ENCODE results near the gene PHKG1.
"Not testable (repeated sequence)": the region's sequence is repeated elsewhere in the genome, so short reads cannot be mapped to it uniquely, and the experiment has no call there.

PHKG1 gene

GRCh38 chr7:56083150-56083785 lies 9.5 kb downstream of the PHKG1 start:
- DNase-seq (ENCODE audit: low read depth), result no peak

GRCh38 chr7:56081626-56082340 lies 11.0 kb downstream of the PHKG1 start:
- DNase-seq (ENCODE audit: low read depth), result no peak

DNA sequence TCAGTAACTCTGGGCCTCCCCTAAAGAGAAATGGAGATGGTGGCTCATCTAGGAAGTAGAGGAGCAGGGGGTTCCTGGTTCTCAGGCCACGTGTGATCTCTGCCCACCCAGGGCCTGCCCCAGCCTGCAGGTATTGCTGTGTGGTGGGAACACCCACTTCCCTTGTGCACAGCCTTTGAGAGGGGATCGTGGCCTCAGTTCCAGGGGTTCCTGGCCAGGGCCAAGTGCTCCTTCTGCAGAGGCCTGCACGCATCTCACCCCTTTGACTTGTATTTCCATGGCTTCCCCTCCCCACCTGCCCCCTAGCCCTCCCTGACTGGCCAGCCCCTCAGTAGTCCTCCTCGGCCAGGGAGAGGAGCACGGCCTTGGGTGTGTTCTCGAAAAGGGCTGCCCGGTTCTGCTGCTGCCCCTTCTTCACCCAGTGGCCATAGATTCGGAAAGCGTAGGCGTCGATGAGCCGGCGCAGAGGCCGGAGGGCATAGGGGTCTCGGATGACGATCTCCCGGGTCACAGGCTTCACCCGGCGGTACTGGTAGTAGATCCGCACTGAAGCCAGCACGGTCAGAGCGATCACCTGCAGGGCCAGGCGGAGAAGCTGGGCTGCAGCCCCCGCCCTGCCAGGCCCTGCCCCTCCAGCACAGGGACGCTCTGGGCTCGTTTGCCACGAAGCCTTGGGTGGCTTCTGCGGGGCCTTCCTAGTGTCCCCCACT lies 11.9 kb downstream of the PHKG1 start:
- not testable (repeated sequence) for DNase-seq (ENCODE audit: low read depth)

DNA sequence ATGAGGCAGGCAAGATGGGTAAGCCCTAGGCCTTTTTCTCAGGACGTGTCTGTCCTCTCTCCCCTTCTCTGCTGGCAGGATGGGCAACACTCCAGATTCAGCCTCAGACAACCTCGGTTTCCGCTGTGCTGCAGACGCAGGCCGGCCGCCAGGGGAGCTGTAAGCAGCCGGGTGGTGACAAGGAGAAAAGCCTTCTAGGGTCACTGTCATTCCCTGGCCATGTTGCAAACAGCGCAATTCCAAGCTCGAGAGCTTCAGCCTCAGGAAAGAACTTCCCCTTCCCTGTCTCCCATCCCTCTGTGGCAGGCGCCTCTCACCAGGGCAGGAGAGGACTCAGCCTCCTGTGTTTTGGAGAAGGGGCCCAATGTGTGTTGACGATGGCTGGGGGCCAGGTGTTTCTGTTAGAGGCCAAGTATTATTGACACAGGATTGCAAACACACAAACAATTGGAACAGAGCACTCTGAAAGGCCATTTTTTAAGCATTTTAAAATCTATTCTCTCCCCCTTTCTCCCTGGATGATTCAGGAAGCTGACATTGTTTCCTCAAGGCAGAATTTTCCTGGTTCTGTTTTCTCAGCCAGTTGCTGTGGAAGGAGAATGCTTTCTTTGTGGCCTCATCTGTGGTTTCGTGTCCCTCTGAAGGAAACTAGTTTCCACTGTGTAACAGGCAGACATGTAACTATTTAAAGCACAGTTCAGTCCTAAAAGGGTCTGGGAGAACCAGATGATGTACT lies 13.1 kb downstream of the PHKG1 start:
- peak; percentile 39 for DNase-seq (ENCODE audit: low read depth)

DNA sequence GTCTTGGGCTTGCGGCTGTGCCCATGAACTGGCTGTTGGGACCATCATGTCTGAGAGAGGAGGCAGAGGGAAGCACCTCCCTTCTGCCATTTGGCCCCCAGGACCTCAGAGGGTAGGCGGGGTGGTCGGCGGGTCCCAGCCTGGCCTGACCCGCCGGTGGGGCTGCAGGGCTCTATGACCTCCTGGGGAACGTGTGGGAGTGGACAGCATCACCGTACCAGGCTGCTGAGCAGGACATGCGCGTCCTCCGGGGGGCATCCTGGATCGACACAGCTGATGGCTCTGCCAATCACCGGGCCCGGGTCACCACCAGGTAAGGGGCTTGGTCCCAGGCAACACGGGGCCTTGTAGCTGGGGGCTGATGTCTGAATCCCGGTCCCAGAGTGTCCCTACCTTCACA lies 14.6 kb downstream of the PHKG1 start:
- DNase-seq (ENCODE audit: low read depth), result no peak

DNA sequence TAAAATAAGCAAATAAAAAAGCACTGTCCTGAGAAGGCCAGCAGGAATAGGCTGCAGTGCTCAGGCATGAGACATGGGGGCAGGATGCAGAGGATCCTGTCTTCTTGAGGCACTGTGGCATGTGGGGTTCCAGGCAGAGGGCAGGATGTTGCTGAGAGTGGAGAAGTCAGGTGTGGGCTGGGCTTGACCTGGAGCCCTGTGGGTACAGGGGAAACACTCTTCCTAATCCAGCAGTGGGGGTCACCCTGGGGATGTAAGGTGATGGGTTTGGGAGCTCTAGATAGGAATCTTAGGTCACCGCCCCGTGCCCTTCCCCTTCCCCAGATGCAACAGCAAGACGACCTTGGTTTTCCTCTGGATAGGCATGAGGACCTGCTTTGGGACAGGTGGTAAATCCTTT lies 15.1 kb downstream of the PHKG1 start:
- no peak for DNase-seq (ENCODE audit: low read depth)

DNA sequence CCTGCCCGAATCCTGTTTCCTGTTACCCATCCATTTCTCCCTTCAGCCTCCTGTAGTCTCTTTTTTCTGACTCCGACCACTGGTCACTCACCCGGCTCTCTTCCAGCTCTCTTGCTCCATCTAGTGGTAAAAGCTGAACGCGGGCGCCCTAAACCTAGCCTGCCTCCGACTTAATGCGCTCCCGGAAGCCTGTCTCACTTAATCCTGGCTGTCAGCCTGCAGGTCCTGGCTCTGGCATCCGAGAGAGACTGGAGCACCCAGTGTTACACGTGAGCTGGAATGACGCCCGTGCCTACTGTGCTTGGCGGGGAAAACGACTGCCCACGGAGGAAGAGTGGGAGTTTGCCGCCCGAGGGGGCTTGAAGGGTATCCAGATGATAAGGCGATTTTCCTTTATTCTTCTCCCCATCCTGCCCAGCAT lies 18.4 kb downstream of the PHKG1 start:
- peak; percentile 87 for DNase-seq (ENCODE audit: low read depth)

DNA sequence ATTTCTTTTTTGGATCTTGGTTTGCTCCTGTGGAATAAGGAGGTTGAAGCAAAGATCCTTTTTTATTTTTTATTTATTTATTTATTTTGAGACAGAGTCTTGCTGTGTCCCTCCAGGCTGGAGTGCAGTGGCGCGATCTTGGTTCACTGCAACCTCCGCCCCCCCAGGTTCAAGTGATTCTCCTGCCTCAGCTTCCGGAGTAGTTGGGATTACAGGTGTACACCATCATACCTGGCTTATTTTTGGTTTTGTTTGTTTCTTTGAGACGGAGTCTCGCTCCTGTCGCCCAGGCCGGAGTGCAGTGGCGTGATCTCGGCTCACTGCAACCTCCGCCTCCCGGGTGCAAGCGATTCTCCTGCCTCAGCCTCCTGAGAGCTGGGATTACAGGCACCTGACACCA lies 26.4 kb downstream of the PHKG1 start:
- DNase-seq (ENCODE audit: low read depth), result not testable (repeated sequence)

- peak; percentile 92 for DNase-seq (ENCODE audit: low read depth)
Measured at GRCh38 chr7:56063882-56064625, 28.7 kb downstream of the PHKG1 start, which contains the start of gene SUMF2. SUMF2 (plus strand) TSS chr7:56064286; CDS start chr7:56064312, 26 bp downstream.

DNA sequence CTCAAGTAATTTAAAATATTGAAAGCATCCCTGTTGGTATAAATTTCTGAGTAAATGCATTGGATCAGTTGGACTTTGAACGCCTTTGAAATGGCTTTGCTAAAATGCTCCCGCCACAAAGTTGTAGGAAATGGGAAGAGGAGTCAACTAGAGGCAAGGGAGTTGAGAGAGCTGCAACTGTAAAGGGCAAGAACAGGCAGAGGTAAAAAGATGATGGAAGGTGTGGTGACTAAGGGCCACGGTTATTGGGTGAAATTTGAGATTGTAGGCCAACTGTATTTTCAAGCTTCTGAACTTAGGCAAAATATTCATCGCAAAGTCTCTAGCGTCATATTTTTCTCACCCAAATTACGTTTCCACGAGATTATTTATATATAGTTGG lies 29.3 kb downstream of the PHKG1 start:
- no peak for DNase-seq (ENCODE audit: low read depth)

DNA sequence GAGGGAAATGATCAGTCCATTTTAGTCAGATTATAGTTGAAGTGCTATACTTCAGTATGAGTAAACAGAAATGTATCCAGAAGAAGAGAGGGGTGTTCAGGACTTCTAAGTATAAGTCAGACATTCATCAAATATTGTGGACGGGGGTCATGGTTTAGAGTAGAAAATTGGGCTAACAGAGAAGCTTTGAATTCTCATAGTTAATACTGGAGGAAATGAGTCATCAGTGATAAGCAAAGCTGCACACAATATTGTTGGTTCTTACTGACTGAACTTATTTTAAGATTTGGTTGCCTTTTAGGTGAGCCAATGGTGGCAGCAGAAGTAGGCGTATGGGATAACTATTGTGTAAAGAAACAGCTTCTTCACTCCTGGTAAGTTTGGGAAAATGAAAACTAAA lies 30.4 kb downstream of the PHKG1 start:
- DNase-seq (ENCODE audit: low read depth), result peak; percentile 91

DNA sequence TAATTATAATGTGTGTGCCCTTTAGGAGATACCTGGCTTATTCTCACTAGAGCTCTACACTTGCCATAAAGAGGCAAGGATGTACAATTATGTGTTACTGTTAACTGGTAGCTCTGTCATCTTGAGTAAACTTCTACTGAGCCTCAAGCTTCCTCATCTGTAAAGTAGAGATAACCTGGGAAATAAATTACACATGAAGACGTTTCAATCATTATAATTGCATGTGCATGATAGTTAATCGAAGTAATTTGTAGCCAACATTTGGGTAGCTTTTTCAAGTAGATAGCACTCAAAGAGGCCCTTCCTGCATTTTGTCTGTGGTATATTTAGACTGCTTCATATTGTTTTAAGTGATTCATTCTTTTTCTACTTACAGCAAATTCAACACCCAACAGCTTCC lies 38.8 kb downstream of the PHKG1 start:
- DNase-seq (ENCODE audit: low read depth), result no peak

DNA sequence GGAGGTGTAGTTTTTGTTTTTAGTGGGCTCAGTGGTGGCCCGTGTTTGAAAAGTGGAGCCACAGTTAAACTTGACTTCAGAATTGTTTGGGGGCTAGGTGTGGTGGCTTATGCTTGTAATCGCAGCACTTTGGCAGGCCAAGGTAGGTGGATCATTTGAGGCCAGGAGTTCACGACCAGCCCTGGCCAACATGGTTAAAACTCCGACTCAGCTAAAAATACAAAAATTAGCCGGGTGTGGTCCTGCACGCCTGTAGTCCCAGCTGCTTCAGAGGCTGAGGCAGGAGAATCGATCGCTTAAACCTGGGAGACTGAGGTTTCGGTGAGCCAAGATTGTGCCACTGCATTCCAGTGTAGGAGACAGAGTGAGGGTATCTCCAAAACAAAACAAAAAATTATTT lies 39.4 kb downstream of the PHKG1 start:
- no peak for DNase-seq (ENCODE audit: low read depth)

DNA sequence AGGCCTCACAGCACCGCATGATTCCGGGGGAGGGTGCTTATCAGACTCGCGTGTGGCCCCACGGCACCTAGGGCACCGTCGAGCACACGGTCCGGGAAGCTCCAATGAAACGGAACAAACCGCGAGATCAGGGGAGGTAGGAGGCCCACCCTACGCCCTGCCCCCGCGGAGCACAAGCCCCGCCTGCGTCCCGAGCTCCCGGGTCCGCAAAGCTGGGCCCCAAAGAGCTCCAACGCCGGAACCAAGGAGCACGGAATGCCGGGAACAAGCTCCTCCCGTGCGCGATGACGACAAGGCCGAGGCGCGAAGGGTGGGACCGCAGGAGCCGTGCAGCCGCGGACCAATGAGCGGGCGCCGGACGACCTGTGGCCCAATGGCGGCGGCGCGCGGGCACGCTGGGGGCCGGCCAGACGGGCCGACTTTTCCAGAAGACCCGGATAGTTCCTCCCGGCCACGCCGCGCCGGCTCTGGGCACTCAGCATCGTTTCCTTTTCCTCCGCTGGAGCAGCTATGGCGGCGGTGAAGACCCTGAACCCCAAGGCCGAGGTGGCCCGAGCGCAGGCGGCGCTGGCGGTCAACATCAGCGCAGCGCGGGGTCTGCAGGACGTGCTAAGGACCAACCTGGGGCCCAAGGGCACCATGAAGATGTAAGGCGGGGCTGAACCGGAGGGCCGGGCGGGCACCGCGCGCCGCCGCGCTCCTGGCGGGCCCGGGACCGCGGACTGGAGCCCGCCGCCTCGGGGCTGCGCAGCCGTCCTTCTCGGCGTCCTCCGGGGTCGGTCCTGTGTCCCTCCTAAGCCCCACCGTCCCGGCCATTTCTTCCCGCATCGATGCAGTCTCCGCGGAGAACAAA lies 41.2 kb downstream of the PHKG1 start, which contains the start of the genes CCT6A and PSPH:
TSS of gene CCT6A (plus strand) at position 427 of the 853 bp plus-strand sequence. CDS start at position 511, 84 bp downstream.
TSS of gene PSPH (minus strand) at position 106 of the 853 bp plus-strand sequence. CDS start 30,232 bp downstream, outside the sequence.
- DNase-seq (ENCODE audit: low read depth), result peak; percentile 99

DNA sequence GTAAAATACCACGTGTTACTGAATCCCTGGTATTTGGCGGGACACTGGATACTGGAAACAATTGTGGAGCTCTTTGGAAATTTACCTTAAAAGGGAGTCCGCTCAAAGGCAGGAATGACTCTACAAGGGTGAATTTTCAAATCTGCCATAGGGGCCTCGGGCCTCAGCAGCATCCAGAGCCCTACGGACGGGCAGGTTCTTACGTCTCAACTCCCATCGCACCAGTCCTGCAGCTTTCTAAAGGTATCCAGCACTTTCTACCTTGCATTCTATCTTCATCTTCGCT lies 41.8 kb downstream of the PHKG1 start:
- no peak for DNase-seq (ENCODE audit: low read depth)

GRCh38 chr7:56048763-56049162 lies 44.0 kb downstream of the PHKG1 start:
- peak; percentile 21 for DNase-seq (ENCODE audit: low read depth)

GRCh38 chr7:56048245-56048644 lies 44.5 kb downstream of the PHKG1 start:
- DNase-seq (ENCODE audit: low read depth), result no peak

DNA sequence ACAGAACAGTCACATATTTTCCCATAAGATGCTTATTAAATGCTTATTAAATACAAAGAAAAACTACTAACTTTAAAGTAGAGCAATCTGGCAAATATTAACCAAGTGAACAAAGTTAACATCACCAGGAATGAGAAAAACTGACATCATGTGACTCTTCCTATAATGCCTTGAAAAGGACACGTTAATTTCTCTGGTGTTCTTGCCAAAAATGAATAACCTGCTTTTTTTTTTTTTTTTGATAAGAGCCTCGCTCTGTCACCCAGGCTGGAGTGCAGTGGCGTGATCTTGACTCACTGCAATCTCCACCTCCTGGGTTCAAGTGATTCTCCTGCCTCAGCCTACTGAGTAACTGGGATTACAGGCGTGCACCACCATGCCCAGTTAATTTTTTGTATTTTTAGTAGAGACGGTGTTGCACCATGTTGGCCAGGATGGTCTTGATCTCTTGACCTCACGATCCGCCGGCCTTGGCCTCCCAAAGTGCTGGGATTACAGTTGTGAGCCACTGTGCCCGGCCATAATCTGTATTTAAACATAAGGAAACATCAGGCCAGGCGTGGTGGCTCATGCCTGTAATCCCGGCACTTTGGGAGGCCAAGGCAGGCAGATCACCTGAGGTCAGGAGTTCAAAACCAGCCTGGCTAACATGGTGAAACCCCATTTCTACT lies 45.2 kb downstream of the PHKG1 start:
- not testable (repeated sequence) for DNase-seq (ENCODE audit: low read depth)

DNA sequence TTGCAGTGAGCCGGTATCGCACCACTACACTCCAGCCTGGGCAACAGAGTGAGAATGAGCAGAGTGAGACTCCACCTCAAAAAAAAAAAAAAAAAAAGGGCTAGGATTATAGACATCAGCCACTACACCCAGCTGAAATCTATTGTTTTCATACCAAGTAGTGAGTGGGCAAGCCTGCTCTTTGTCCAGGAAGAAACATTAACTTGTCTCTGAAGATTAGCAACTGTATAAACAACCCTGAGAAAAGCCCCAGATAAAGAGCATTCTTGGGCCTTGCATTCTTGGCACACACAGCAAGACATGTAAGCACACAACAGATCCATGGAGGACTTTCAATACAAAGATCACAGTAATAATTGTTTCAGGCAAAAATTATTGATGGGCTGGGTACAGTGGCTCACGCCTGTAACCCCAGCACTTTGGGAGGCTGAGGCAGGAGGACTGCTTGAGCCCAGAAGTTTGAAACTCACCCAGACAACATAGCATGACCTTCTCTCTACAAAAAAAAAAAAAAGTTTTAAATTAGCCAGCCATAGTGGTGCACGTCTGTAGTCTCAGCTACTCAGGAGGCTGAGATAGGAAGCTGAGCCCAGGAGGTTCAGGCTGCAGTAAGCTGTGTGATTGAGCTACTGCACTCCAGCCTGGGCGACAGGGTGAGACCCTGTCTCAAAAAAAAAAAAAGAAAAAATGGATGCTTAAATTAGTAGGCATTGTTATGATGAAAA lies 45.9 kb downstream of the PHKG1 start:
- no peak for DNase-seq (ENCODE audit: low read depth)

All from ELR (cell line).